Measurements from ENCODE around the gene ABCF2. TPM values are rescaled to one million over a fixed set of nuclear protein-coding genes. Genes with fewer than 3 reads are reported as not detected.

Gene ABCF2
- total RNA-seq, 1 experiment from 2014 or later = 63.7 TPM

GRCh38 chr7:151225948-151226510 is 976 bp downstream of the ABCF2 start:
- Histone ChIP-seq H3K4me2 (ENCODE audit: low read length) (peak overlapping the region; percentile 88), H3K27ac (ENCODE audit: low read depth, low read length) (0 out of 2 replicates have a peak overlapping the region, but pooled peaks have one; percentile 66), H3K4me1 (ENCODE audit: control insufficient read depth in 1 of 2, insufficient read depth in 2 of 2, low read length in 2 of 2) (peaks cover 9 to 17% of the 10 kb centered on the region in 2 experiments), H3K4me3 (replicated peaks in 1 of 2; ENCODE audit: low read depth in 1 of 2, low read length in 2 of 2) (peak overlapping the region; percentile 76 to 83), H3K9me2 (ENCODE audit: insufficient read depth) (no peaks in the 10 kb centered on the region), H2AFZ (ENCODE audit: low read depth, low read length, poor library complexity, severe bottlenecking) (no peak overlapping the region), H4K20me1 (ENCODE audit: insufficient read depth) (no peaks in the 10 kb centered on the region), H3K79me2 (ENCODE audit: insufficient read depth, low read length) (peaks cover 29% of the 10 kb centered on the region), H3K9ac (ENCODE audit: low read length) (peak overlapping the region; percentile 90), H3K27me3 (ENCODE audit: insufficient read depth, low read length) (no peaks in the 10 kb centered on the region), H3K9me3 (ENCODE audit: control insufficient read depth in 1 of 2, insufficient read depth in 1 of 2, low read depth in 1 of 2, low read length in 2 of 2) (no peaks in the 10 kb centered on the region), H3K36me3 (ENCODE audit: control insufficient read depth in 1 of 2, insufficient read depth in 2 of 2, low read length in 2 of 2) (peaks cover 19 to 36% of the 10 kb centered on the region in 2 experiments; a peak in 3 of 4 replicates)
- no TSS peak for BruUV-seq (replicated peaks)
- RAD21 ChIA-PET (ENCODE audit: low non-redundant PET in 1 of 2, low total read pairs in 2 of 2, uncharacterized antibody in 2 of 2, unreplicated experiment in 2 of 2) = no interaction called here
- DNase-seq (ENCODE audit: low read depth, low spot score) (no peak), ATAC-seq (no peak)
- POLR2A ChIA-PET = interaction anchor here (1.3 kb wide), 1 partner anchor 51 kb away, joined by 4 read pairs; no protein-coding TSS in a partner anchor
- TF ChIP-seq ZNF274 (IDR thresholded peaks at IDR 0.05; ENCODE audit: low read depth, low read length) (no peak), SP1 (IDR thresholded peaks at IDR 0.05; ENCODE audit: low read depth) (no peak), ATF3 (IDR thresholded peaks at IDR 0.05) (no peak), EGR1 (IDR thresholded peaks at IDR 0.05; ENCODE audit: low read depth) (no peak), FOSL1 (IDR thresholded peaks at IDR 0.05; ENCODE audit: low read depth) (no peak), EZH2phosphoT487 (IDR thresholded peaks at IDR 0.05; ENCODE audit: borderline replicate concordance) (no peak), SRF (IDR thresholded peaks at IDR 0.05; ENCODE audit: low read depth) (no peak), POLR2A (IDR thresholded peaks at IDR 0.05; ENCODE audit: borderline replicate concordance, extremely low read depth, insufficient read depth, insufficient read length) (no peak), CEBPB (IDR thresholded peaks at IDR 0.05; ENCODE audit: low read depth) (no peak), JUND (IDR thresholded peaks at IDR 0.05) (no peak), ZFX (IDR thresholded peaks at IDR 0.05) (no peak), CBX3 (IDR thresholded peaks at IDR 0.05; ENCODE audit: low read depth) (no peak), ZBTB33 (IDR thresholded peaks at IDR 0.05; ENCODE audit: extremely low read depth, insufficient replicate concordance, low read length) (no peak), ELF1 (IDR thresholded peaks at IDR 0.05; ENCODE audit: borderline replicate concordance, low read depth) (no peak), SIN3A (IDR thresholded peaks at IDR 0.05; ENCODE audit: low read depth) (no peak), YY1 (IDR thresholded peaks at IDR 0.05; ENCODE audit: extremely low read depth, insufficient replicate concordance, low read depth, low read length) (no peak)
- TF ChIP-seq, protein P1, sequence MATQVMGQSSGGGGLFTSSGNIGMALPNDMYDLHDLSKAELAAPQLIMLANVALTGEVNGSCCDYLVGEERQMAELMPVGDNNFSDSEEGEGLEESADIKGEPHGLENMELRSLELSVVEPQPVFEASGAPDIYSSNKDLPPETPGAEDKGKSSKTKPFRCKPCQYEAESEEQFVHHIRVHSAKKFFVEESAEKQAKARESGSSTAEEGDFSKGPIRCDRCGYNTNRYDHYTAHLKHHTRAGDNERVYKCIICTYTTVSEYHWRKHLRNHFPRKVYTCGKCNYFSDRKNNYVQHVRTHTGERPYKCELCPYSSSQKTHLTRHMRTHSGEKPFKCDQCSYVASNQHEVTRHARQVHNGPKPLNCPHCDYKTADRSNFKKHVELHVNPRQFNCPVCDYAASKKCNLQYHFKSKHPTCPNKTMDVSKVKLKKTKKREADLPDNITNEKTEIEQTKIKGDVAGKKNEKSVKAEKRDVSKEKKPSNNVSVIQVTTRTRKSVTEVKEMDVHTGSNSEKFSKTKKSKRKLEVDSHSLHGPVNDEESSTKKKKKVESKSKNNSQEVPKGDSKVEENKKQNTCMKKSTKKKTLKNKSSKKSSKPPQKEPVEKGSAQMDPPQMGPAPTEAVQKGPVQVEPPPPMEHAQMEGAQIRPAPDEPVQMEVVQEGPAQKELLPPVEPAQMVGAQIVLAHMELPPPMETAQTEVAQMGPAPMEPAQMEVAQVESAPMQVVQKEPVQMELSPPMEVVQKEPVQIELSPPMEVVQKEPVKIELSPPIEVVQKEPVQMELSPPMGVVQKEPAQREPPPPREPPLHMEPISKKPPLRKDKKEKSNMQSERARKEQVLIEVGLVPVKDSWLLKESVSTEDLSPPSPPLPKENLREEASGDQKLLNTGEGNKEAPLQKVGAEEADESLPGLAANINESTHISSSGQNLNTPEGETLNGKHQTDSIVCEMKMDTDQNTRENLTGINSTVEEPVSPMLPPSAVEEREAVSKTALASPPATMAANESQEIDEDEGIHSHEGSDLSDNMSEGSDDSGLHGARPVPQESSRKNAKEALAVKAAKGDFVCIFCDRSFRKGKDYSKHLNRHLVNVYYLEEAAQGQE (IDR thresholded peaks at IDR 0.05; ENCODE audit: low read depth) = no peak
- CTCF ChIA-PET = no interaction called here
- intact Hi-C loops (cut with micrococcal nuclease) = no loop called here
